Stomach (tissue), 4 donors: ENCODE measurements around the gene MFAP5.

Source experiments
- EP300 ChIP-seq: sonication (generic); formaldehyde crosslinking; IDR thresholded peaks from one replicate; pipeline ENCODE4 v1.6.1; 2017; ENCODE audit warnings: antibody characterized with exemption
- POLR2A ChIP-seq, 4 donors: fragments of 450-650 bp; IDR thresholded peaks; one replicate each; pipeline ENCODE4 v1.6.1; 2016; ENCODE audit warnings: antibody characterized with exemption in 4 of 4, control low read depth in 2 of 4, mild to moderate bottlenecking in 1 of 4, moderate library complexity in 1 of 4
- POLR2AphosphoS5 ChIP-seq, 3 donors: sonication (generic); formaldehyde crosslinking; IDR thresholded peaks; one replicate each; pipeline ENCODE4 v1.6.1; 2016; ENCODE audit warnings: antibody characterized with exemption in 3 of 3
- TF ChIP-seq, protein P1 (sequence below), 7 experiments: fragments of 450-650 bp in 4 of 7; fragments of 200-600 bp in 3 of 7; sonication (generic) in 3 of 7; IDR thresholded peaks; one replicate each; pipeline ENCODE4 v1.5.1; 2016 to 2019; ENCODE audit warnings: antibody characterized with exemption in 7 of 7, control low read depth in 2 of 7, mild to moderate bottlenecking in 1 of 7

- TF ChIP-seq, protein P1, sequence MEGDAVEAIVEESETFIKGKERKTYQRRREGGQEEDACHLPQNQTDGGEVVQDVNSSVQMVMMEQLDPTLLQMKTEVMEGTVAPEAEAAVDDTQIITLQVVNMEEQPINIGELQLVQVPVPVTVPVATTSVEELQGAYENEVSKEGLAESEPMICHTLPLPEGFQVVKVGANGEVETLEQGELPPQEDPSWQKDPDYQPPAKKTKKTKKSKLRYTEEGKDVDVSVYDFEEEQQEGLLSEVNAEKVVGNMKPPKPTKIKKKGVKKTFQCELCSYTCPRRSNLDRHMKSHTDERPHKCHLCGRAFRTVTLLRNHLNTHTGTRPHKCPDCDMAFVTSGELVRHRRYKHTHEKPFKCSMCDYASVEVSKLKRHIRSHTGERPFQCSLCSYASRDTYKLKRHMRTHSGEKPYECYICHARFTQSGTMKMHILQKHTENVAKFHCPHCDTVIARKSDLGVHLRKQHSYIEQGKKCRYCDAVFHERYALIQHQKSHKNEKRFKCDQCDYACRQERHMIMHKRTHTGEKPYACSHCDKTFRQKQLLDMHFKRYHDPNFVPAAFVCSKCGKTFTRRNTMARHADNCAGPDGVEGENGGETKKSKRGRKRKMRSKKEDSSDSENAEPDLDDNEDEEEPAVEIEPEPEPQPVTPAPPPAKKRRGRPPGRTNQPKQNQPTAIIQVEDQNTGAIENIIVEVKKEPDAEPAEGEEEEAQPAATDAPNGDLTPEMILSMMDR (IDR thresholded peaks at IDR 0.05) = no peak
- no peak for TF ChIP-seq POLR2A (IDR thresholded peaks at IDR 0.05)
- no peak for TF ChIP-seq POLR2AphosphoS5 (IDR thresholded peaks at IDR 0.05)
- no peak for TF ChIP-seq EP300
These were observed 17.9 kb upstream of the MFAP5 start for GRCh38 chr12:8680533-8680932.
